Stimulated activated CD8-positive, alpha-beta memory T cell treated with anti-CD3 and anti-CD28 coated beads, Interleukin-15, amount 100 ng/mL, for 48 hours (primary cell): Measurements from ENCODE around the gene PRM2.
A peak's percentile ranks its signal among the peaks of the same experiment; 100 is the strongest.
"Not testable (repeated sequence)": the region's sequence is repeated elsewhere in the genome, so short reads cannot be mapped to it uniquely, and the experiment has no call there.

ENCODE experiments used
- DNase-seq, 2 donors: peaks; one replicate each; pipeline ENCODE4 v3.0.0-alpha.2; 2020; ENCODE audit warnings: low read depth in 2 of 2

PRM2 gene

GRCh38 chr16:11289696-11290095, 13.4 kb upstream of the PRM2 start:
- not testable (repeated sequence) for DNase-seq

- no peak for DNase-seq
Observed at GRCh38 chr16:11289202-11289601, 12.9 kb upstream of the PRM2 start.

GRCh38 chr16:11285842-11286241, 9.6 kb upstream of the PRM2 start:
- no peak for DNase-seq

- DNase-seq = no peak
Observed at GRCh38 chr16:11283820-11284248, 7.6 kb upstream of the PRM2 start.

- no peak for DNase-seq
Observed at GRCh38 chr16:11280616-11281522, 4.6 kb upstream of the PRM2 start, which contains the start of gene PRM1. PRM1 (minus strand) TSS chr16:11281330; CDS start chr16:11281238, 92 bp downstream.

- no peak for DNase-seq
Observed at GRCh38 chr16:11278681-11279628, 2.7 kb upstream of the PRM2 start.

- DNase-seq = no peak
Observed at GRCh38 chr16:11277607-11278337, 1.5 kb upstream of the PRM2 start.

- DNase-seq = no peak
Observed at GRCh38 chr16:11276896-11277593, 765 bp upstream of the PRM2 start.

- DNase-seq = no peak
Observed at GRCh38 chr16:11274964-11275363, 1.3 kb downstream of the PRM2 start.

GRCh38 chr16:11273721-11274324, 2.5 kb downstream of the PRM2 start:
- DNase-seq = no peak

GRCh38 chr16:11272921-11273720, 3.2 kb downstream of the PRM2 start, which contains the start of gene PRM3:
PRM3 (minus strand) TSS chr16:11273629; CDS start chr16:11273595, 34 bp downstream.
- DNase-seq = no peak

GRCh38 chr16:11272484-11272883, 3.8 kb downstream of the PRM2 start:
- no peak for DNase-seq

GRCh38 chr16:11271610-11272009, 4.7 kb downstream of the PRM2 start:
- no peak for DNase-seq

- no peak for DNase-seq
Observed at GRCh38 chr16:11270602-11271162, 5.6 kb downstream of the PRM2 start.

- DNase-seq = no peak
Observed at GRCh38 chr16:11268921-11269375, 7.3 kb downstream of the PRM2 start, which contains the start of gene TNP2. TNP2 (minus strand) TSS chr16:11269325; CDS start chr16:11269262, 63 bp downstream.

- DNase-seq = no peak
Observed at GRCh38 chr16:11265124-11265523, 11.2 kb downstream of the PRM2 start.

- DNase-seq = no peak
Observed at GRCh38 chr16:11264155-11264832, 12.0 kb downstream of the PRM2 start.

GRCh38 chr16:11263737-11264136, 12.5 kb downstream of the PRM2 start:
- peak in 1 of 2 donors; percentile 62 for DNase-seq
